ENCODE measurements around the gene CLCN5.
"Not testable (repeated sequence)": the region's sequence is repeated elsewhere in the genome, so short reads cannot be mapped to it uniquely, and the experiment has no call there.

CLCN5 gene

DNA sequence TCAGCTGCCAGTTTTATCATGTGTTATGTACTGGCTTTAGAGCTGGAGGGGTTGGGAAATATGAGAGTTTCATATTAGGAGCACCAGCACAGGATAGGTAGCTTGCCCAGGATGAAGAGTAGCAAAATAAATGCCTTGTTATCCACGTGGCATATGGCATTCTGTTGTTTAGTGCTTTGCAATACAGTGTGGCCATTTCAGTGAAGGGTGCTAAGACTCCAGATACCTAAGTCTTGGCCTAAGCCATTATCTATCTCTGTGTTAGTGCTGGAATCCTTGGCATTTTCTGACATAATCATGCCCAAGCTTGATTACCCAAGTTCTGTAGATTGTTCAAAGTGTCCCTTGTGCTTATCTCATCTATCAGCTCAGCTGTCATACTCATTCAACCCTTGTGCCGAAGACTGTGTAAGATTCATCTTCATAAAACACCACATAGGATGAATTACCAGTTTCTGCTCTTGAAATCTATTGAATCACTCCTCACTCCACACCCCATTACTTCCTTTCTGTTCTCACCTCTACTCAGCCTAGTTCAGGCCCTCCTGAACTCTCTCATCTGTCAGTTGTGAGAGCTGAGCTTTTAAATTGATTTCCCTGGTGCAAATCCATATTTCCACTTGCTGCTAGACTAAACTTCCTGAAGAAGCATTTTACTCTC is 73.5 kb downstream of the CLCN5 start:
- H3K4me3 ChIP-seq (ENCODE audit: low read depth, low read length), result no peak overlapping the region
- peaks cover 4% of the 10 kb centered on the region; the same call in 1 of the 2 replicates for H3K9me3 ChIP-seq (ENCODE audit: control insufficient read depth, insufficient read depth, low read length)
- no peaks in the 10 kb centered on the region for H3K36me3 ChIP-seq (ENCODE audit: control insufficient read depth, insufficient read depth, low read length)
- no peaks in the 10 kb centered on the region for H3K4me1 ChIP-seq (ENCODE audit: control insufficient read depth, insufficient read depth, low read length)
- no peak overlapping the region for H3K27ac ChIP-seq (ENCODE audit: low read depth, low read length)
- no peaks in the 10 kb centered on the region for H3K27me3 ChIP-seq (ENCODE audit: control insufficient read depth, insufficient read depth, low read length)
- no peak overlapping the region for H3K9ac ChIP-seq (ENCODE audit: low read depth, low read length)

DNA sequence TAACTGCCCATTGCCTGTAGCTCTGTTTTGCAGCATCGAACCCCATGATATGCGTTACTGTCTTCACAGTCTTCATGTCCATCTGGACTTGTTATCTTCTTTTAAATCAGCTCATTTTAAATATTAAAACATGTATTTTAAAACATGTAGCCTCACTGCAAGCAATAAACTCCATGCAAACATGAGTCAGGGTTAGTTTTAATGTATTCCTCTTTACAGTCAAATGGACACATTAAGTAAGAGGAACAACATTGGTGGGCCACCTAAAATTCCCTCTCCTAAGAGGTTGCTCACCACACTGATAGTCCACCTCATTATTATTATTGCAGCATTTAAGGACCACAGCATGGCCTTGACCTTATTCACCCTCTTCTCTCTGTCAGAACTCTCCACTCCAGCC is 74.1 kb downstream of the CLCN5 start:
- no peak overlapping the region for H3K4me3 ChIP-seq (ENCODE audit: low read depth, low read length)
- H3K9me3 ChIP-seq (ENCODE audit: control insufficient read depth, insufficient read depth, low read length), result peaks cover 4% of the 10 kb centered on the region; the same call in 1 of the 2 replicates
- H3K36me3 ChIP-seq (ENCODE audit: control insufficient read depth, insufficient read depth, low read length), result no peaks in the 10 kb centered on the region
- H3K27ac ChIP-seq (ENCODE audit: low read depth, low read length), result no peak overlapping the region
- H3K9ac ChIP-seq (ENCODE audit: low read depth, low read length), result no peak overlapping the region
- H3K27me3 ChIP-seq (ENCODE audit: control insufficient read depth, insufficient read depth, low read length), result no peaks in the 10 kb centered on the region
- H3K4me1 ChIP-seq (ENCODE audit: control insufficient read depth, insufficient read depth, low read length), result no peaks in the 10 kb centered on the region

DNA sequence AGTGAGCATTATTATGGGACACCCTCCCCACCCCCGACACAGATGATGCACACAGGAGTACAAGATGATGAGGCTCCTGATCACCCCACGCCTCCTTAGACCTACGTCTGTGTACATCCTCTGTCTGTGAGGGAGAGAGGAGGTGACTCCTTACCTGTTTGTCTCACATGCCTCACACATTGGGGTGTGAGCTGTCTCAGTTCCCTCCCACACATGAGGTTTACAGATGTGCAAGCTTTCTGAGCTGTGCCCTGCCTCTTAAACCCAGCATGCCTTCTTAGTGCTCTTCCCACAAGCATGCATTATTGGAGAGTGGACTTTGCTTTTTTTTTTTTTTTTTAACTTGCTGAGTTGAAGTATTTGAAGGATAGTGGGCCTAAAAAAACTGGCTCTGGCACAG is 76.7 kb downstream of the CLCN5 start:
- no peak overlapping the region for H3K9ac ChIP-seq (ENCODE audit: low read depth, low read length)
- H3K27ac ChIP-seq (ENCODE audit: low read depth, low read length), result no peak overlapping the region
- no peaks in the 10 kb centered on the region for H3K27me3 ChIP-seq (ENCODE audit: control insufficient read depth, insufficient read depth, low read length)
- H3K36me3 ChIP-seq (ENCODE audit: control insufficient read depth, insufficient read depth, low read length), result no peaks in the 10 kb centered on the region
- peaks cover 4% of the 10 kb centered on the region; the same call in 1 of the 2 replicates for H3K9me3 ChIP-seq (ENCODE audit: control insufficient read depth, insufficient read depth, low read length)
- no peak overlapping the region for H3K4me3 ChIP-seq (ENCODE audit: low read depth, low read length)
- H3K4me1 ChIP-seq (ENCODE audit: control insufficient read depth, insufficient read depth, low read length), result no peaks in the 10 kb centered on the region

DNA sequence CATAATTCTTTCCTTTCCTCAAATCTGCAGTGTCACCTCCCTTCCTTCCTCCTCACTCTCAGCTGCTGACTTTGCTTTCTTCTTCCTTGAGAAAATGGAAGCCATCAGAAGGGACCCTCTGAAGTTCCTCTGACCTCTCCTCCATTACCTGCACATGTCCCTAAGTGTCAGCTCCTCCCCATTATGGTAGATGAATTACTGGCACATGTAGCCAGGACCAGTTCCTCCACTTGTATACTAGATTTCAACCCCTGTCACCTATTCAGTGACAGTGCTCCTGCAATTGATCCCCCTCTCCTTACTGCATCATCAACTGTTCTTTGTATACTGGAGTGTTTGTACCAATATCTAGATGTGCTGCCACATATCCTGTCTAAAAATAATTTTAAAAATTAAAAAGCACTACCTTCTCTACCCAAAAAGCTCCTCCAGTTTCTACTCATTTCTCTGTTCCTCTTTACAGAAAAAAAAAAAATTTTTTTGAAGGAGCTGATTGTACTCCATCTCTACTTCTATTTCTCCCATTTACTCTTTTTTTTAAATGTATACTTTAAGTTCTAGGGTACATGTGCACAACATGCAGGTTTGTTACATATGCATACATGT is 78.6 kb downstream of the CLCN5 start:
- no peak overlapping the region for H3K27ac ChIP-seq (ENCODE audit: low read depth, low read length)

DNA sequence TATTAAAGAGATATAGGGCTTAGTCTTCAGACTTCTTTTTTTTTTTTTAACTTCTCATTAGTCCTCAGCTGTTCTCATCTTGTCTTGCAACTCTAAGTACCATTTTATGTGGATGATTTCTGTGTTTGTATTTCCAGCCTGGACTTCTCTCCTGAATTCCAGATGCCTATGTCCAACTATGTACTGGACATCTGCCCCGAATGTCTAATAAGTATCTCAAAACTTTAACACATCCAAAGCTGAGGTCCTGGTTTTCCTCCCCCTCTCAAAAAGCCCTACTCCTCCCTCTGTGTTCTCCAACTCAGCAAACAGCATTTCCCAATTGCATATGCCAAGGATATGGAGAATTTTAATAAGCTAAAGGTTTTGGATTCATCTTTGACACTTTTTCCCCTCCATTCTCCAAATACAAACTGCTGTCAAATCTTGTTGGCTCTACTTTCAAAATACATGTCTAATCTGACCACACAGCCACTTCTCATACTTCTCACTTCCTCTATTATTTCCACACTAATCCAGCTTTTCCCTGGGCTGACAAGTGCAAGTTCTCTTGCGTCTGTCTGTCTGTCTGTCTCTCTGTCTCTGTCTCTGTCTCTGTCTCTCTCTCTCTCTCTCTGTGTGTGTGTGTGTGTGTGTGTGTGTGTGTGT is 79.8 kb downstream of the CLCN5 start:
- Histone ChIP-seq H3K27ac (ENCODE audit: low read depth, low read length) (no peak overlapping the region), H3K4me1 (ENCODE audit: control insufficient read depth, insufficient read depth, low read length) (no peaks in the 10 kb centered on the region), H3K9me3 (ENCODE audit: control insufficient read depth, insufficient read depth, low read length) (peaks cover 8% of the 10 kb centered on the region; the same call in 1 of the 2 replicates), H3K27me3 (ENCODE audit: control insufficient read depth, insufficient read depth, low read length) (no peaks in the 10 kb centered on the region), H3K4me3 (ENCODE audit: low read depth, low read length) (no peak overlapping the region), H3K36me3 (ENCODE audit: control insufficient read depth, insufficient read depth, low read length) (no peaks in the 10 kb centered on the region), H3K9ac (ENCODE audit: low read depth, low read length) (no peak overlapping the region)

More for the DNA sequence above, 78.6 kb downstream of the CLCN5 start:
- H3K36me3 ChIP-seq (ENCODE audit: control insufficient read depth, insufficient read depth, low read length), result no peaks in the 10 kb centered on the region
- H3K9me3 ChIP-seq (ENCODE audit: control insufficient read depth, insufficient read depth, low read length), result peaks cover 8% of the 10 kb centered on the region; the same call in 1 of the 2 replicates
- no peaks in the 10 kb centered on the region for H3K4me1 ChIP-seq (ENCODE audit: control insufficient read depth, insufficient read depth, low read length)
- no peak overlapping the region for H3K4me3 ChIP-seq (ENCODE audit: low read depth, low read length)
- H3K27me3 ChIP-seq (ENCODE audit: control insufficient read depth, insufficient read depth, low read length), result no peaks in the 10 kb centered on the region
- no peak overlapping the region for H3K9ac ChIP-seq (ENCODE audit: low read depth, low read length)

DNA sequence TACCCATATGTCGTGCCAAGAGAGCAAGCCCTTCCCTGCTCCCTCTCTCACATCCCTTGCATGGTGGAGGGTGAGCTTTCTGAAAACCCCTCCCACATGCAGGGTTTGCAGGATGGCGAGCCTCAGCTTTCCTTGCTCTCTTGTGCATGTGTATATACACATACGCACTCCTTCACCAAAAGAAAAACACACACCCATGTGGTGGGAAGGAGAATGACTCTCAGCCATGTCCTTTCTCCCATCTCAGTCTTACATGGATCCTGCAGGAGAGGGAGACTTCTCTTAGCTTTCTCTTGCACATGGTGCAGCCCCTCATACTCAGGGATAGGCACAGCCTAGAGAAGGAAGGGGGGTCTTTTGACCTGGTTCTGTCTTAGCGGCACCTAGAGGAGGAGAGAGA is 81.1 kb downstream of the CLCN5 start:
- Histone ChIP-seq H3K4me3 (ENCODE audit: low read depth, low read length) (no peak overlapping the region), H3K36me3 (ENCODE audit: control insufficient read depth, insufficient read depth, low read length) (no peaks in the 10 kb centered on the region), H3K9ac (ENCODE audit: low read depth, low read length) (no peak overlapping the region), H3K9me3 (ENCODE audit: control insufficient read depth, insufficient read depth, low read length) (peaks cover 8% of the 10 kb centered on the region; the same call in 1 of the 2 replicates), H3K4me1 (ENCODE audit: control insufficient read depth, insufficient read depth, low read length) (no peaks in the 10 kb centered on the region), H3K27ac (ENCODE audit: low read depth, low read length) (no peak overlapping the region), H3K27me3 (ENCODE audit: control insufficient read depth, insufficient read depth, low read length) (no peaks in the 10 kb centered on the region)

DNA sequence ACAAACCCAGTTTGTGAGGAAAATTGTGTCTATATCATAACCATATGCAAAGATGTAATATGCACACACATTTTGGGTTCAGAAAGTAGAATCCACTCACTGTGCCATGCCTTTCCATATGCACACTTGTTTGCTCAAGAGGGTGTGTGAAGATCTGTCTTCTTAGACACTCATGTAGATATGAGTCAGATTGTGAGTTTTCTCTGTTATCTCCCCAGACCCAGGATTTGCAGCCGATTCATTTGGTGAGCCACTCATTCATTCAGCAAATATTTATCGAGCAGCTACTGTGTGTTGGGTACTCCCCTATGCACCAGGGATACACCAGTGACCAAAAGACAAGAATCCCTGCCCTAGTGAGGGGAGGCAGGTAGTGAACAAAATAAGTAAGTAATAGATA is 81.5 kb downstream of the CLCN5 start:
- Histone ChIP-seq H3K4me1 (ENCODE audit: control insufficient read depth, insufficient read depth, low read length) (no peaks in the 10 kb centered on the region), H3K27ac (ENCODE audit: low read depth, low read length) (no peak overlapping the region), H3K4me3 (ENCODE audit: low read depth, low read length) (no peak overlapping the region), H3K9ac (ENCODE audit: low read depth, low read length) (no peak overlapping the region), H3K9me3 (ENCODE audit: control insufficient read depth, insufficient read depth, low read length) (peaks cover 8% of the 10 kb centered on the region; the same call in 1 of the 2 replicates), H3K36me3 (ENCODE audit: control insufficient read depth, insufficient read depth, low read length) (no peaks in the 10 kb centered on the region), H3K27me3 (ENCODE audit: control insufficient read depth, insufficient read depth, low read length) (no peaks in the 10 kb centered on the region)

DNA sequence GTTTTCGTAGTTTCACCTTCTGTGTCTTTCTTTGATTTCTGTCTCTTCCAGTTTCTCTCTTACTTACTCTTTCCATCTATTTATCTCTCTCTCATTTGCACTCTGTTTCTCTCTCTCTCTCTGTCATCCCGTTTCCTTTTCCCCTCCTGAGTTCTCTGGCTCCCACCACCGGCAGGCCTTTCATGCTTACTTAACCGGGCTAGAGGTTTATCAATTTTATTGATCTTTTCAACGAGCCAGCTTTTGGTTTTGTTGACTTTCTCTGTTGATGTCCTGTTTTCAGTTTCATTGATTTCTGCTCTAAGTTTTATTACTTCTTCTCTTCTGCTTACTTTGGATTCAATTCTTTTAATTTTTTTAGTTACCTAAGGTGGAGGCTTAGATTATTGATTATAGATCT is 103.2 kb downstream of the CLCN5 start:
- H3K36me3 ChIP-seq (ENCODE audit: control insufficient read depth, insufficient read depth, low read length); H3K27ac ChIP-seq (ENCODE audit: low read depth, low read length); H3K4me1 ChIP-seq (ENCODE audit: control insufficient read depth, insufficient read depth, low read length); H3K9ac ChIP-seq (ENCODE audit: low read depth, low read length); H3K4me3 ChIP-seq (ENCODE audit: low read depth, low read length); H3K27me3 ChIP-seq (ENCODE audit: control insufficient read depth, insufficient read depth, low read length): not testable (repeated sequence)
- H3K9me3 ChIP-seq (ENCODE audit: control insufficient read depth, insufficient read depth, low read length), result peaks cover 12% of the 10 kb centered on the region

DNA sequence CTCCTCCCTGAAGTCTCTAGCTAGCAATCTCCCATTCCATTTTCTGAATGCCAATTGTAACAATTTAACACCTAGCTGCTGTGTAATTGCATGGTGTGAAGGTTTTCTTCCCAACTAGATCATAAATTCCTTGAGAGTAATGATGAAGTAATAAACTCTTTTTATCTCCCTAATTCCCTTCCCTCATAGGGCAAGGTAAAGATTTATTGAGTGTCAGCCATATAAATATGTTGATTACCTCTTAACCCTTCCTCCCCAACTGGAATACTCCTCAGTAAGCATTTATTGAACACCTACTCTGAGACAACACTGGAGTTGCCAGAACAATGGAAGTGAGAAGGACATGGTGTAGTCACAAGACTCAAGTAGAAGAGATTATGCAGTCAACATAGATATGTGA is 112.7 kb downstream of the CLCN5 start:
- no peak overlapping the region for H3K4me3 ChIP-seq (ENCODE audit: low read depth, low read length)
- H3K9me3 ChIP-seq (ENCODE audit: control insufficient read depth, insufficient read depth, low read length), result peaks cover 24% of the 10 kb centered on the region
- no peaks in the 10 kb centered on the region for H3K36me3 ChIP-seq (ENCODE audit: control insufficient read depth, insufficient read depth, low read length)
- no peak overlapping the region for H3K27ac ChIP-seq (ENCODE audit: low read depth, low read length)
- no peaks in the 10 kb centered on the region for H3K4me1 ChIP-seq (ENCODE audit: control insufficient read depth, insufficient read depth, low read length)
- H3K9ac ChIP-seq (ENCODE audit: low read depth, low read length), result no peak overlapping the region
- H3K27me3 ChIP-seq (ENCODE audit: control insufficient read depth, insufficient read depth, low read length), result no peaks in the 10 kb centered on the region

DNA sequence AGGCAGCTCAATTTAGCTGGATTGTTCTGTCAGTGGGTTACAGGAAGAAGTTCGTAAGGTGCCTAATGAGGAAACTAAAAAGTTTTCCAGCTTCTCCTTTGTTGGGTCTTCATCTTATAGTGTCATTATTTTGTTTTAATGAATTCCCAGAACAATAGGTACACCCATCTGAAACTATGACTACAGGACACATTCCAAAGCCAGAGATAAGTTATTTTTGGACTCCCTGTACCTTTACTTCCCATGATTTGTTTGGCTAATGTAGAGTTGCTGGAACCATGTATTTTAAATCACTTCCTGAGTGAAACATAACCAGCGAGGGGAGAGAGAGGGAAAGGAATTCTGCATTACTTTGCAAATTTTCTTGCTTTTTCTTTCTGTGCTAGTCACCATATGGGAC is 114.0 kb downstream of the CLCN5 start:
- no peaks in the 10 kb centered on the region for H3K36me3 ChIP-seq (ENCODE audit: control insufficient read depth, insufficient read depth, low read length)
- no peak overlapping the region for H3K27ac ChIP-seq (ENCODE audit: low read depth, low read length)
- no peaks in the 10 kb centered on the region for H3K27me3 ChIP-seq (ENCODE audit: control insufficient read depth, insufficient read depth, low read length)
- H3K4me1 ChIP-seq (ENCODE audit: control insufficient read depth, insufficient read depth, low read length), result no peaks in the 10 kb centered on the region
- no peak overlapping the region for H3K4me3 ChIP-seq (ENCODE audit: low read depth, low read length)
- H3K9ac ChIP-seq (ENCODE audit: low read depth, low read length), result no peak overlapping the region
- H3K9me3 ChIP-seq (ENCODE audit: control insufficient read depth, insufficient read depth, low read length), result peaks cover 17% of the 10 kb centered on the region

DNA sequence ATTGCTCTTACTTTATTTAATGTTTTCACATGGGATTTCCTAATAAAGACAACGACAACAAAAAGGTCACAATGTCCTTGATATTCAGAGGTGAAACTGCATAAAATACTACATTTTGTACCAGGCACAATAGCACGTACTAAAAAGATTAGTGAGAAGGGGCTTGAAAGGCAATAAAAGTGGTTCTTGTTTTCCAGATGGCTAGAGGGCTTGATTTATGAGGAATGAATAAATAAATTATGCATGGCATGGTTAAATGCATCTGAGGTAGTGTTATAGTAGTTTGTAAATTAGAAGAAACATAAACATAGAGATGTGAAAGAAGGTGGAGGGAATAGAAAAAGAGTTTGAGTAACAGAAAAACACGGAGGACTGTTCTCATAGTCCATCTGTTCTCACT is 123.4 kb downstream of the CLCN5 start:
- Histone ChIP-seq H3K4me3 (ENCODE audit: low read depth, low read length) (no peak overlapping the region), H3K9me3 (ENCODE audit: control insufficient read depth, insufficient read depth, low read length) (no peaks in the 10 kb centered on the region), H3K27me3 (ENCODE audit: control insufficient read depth, insufficient read depth, low read length) (no peaks in the 10 kb centered on the region), H3K9ac (ENCODE audit: low read depth, low read length) (no peak overlapping the region), H3K36me3 (ENCODE audit: control insufficient read depth, insufficient read depth, low read length) (no peaks in the 10 kb centered on the region), H3K27ac (ENCODE audit: low read depth, low read length) (no peak overlapping the region), H3K4me1 (ENCODE audit: control insufficient read depth, insufficient read depth, low read length) (no peaks in the 10 kb centered on the region)
